HEK293 (cell line): ENCODE results near the gene PPA1.

Experiments
- CTCF ChIA-PET: fragments of 350-600 bp; formaldehyde crosslinking; extraction: SDS; loops from one replicate; lab custom pipeline; 2021; ENCODE audit warnings: antibody characterized with exemption; lab: Yijun Ruan, JAX
- POLR2A ChIA-PET: fragments of 300-600 bp; formaldehyde crosslinking; extraction: SDS; loops from one replicate; lab custom pipeline; 2020; ENCODE audit warnings: antibody characterized with exemption, inconsistent platforms; lab: Yijun Ruan, JAX
- H3K27ac ChIP-seq: fragments of 200-500 bp; sonication (Bioruptor generic); 2 replicates; pipeline ENCODE4 v1.5.1; 2014; ENCODE audit warnings: low read depth, low read length, control low read depth, inconsistent platforms; ENCODE audit errors: extremely low read depth
- H3K36me3 ChIP-seq, 2 experiments: fragments of 200-500 bp in 1 of 2; sonication (Bioruptor generic) in 1 of 2; 1 replicate in 1 of 2; 2 replicates in 1 of 2; pipeline ENCODE4 v1.5.1; 2014 to 2017; ENCODE audit warnings: inconsistent platforms in 2 of 2, low read length in 2 of 2; ENCODE audit not compliant: control insufficient read depth in 2 of 2, insufficient read depth in 1 of 2
- H3K4me1 ChIP-seq: fragments of 200-500 bp; sonication (Bioruptor generic); 2 replicates; pipeline ENCODE4 v1.5.1; 2014; ENCODE audit warnings: mild to moderate bottlenecking, low read length, inconsistent platforms; ENCODE audit not compliant: control insufficient read depth, insufficient read depth
- H3K4me3 ChIP-seq: 2 replicates; pipeline ENCODE4 v1.5.1; 2011; ENCODE audit warnings: low read depth, mild to moderate bottlenecking, control low read depth, low read length, moderate library complexity
- H3K9me3 ChIP-seq: fragments of 200-500 bp; sonication (Bioruptor generic); 2 replicates; pipeline ENCODE4 v1.5.1; 2014; ENCODE audit warnings: low read depth, low read length, inconsistent platforms; ENCODE audit not compliant: control insufficient read depth, insufficient read depth
- BCL11A ChIP-seq: fragments of 450-650 bp; formaldehyde crosslinking; IDR thresholded peaks from 2 replicates; pipeline ENCODE4 v1.5.1; 2016; ENCODE audit warnings: low read depth, missing biosample characterization, missing genetic modification characterization
- IKZF3 ChIP-seq: fragments of 450-650 bp; IDR thresholded peaks from 2 replicates; pipeline ENCODE4 v1.5.0; 2018; ENCODE audit warnings: missing biosample characterization, mild to moderate bottlenecking, missing genetic modification characterization, moderate library complexity
- YY1 ChIP-seq: fragments of 450-650 bp; formaldehyde crosslinking; IDR thresholded peaks from 2 replicates; pipeline ENCODE4 v1.5.1; 2018; ENCODE audit warnings: missing biosample characterization, missing genetic modification characterization
- ZBTB17 ChIP-seq: fragments of 450-650 bp; formaldehyde crosslinking; IDR thresholded peaks from 2 replicates; pipeline ENCODE4 v1.5.1; 2016; ENCODE audit warnings: missing biosample characterization, missing genetic modification characterization
- ZFP37 ChIP-seq: fragments of 450-650 bp; formaldehyde crosslinking; IDR thresholded peaks from 2 replicates; pipeline ENCODE4 v1.5.1; 2016; ENCODE audit warnings: missing biosample characterization, missing genetic modification characterization
- ZNF423 ChIP-seq: fragments of 450-650 bp; formaldehyde crosslinking; IDR thresholded peaks from 2 replicates; pipeline ENCODE4 v1.5.1; 2016; ENCODE audit warnings: missing biosample characterization, missing genetic modification characterization
- ZNF514 ChIP-seq: fragments of 450-650 bp; formaldehyde crosslinking; IDR thresholded peaks from 2 replicates; pipeline ENCODE4 v1.5.1; 2016; ENCODE audit warnings: missing biosample characterization, missing genetic modification characterization
- ZNF561 ChIP-seq: fragments of 450-650 bp; IDR thresholded peaks from 2 replicates; pipeline ENCODE4 v1.5.1; 2018; ENCODE audit warnings: missing biosample characterization, missing genetic modification characterization, borderline replicate concordance
- ZNF610 ChIP-seq: fragments of 450-650 bp; formaldehyde crosslinking; IDR thresholded peaks from 2 replicates; pipeline ENCODE4 v1.5.1; 2016; ENCODE audit warnings: missing biosample characterization, missing genetic modification characterization, borderline replicate concordance
- ZNF830 ChIP-seq: fragments of 450-650 bp; IDR thresholded peaks from 2 replicates; pipeline ENCODE4 v1.5.0; 2018; ENCODE audit warnings: missing biosample characterization, missing genetic modification characterization, low read depth, mild to moderate bottlenecking, moderate library complexity
- ZSCAN23 ChIP-seq: fragments of 450-650 bp; formaldehyde crosslinking; IDR thresholded peaks from 2 replicates; pipeline ENCODE4 v1.5.1; 2016; ENCODE audit warnings: missing biosample characterization, missing genetic modification characterization
- TF ChIP-seq, protein P1 (sequence below): fragments of 450-650 bp; formaldehyde crosslinking; IDR thresholded peaks from 2 replicates; pipeline ENCODE4 v1.5.1; 2016; ENCODE audit warnings: missing biosample characterization, missing genetic modification characterization
- TF ChIP-seq, protein P2 (sequence below): fragments of 450-650 bp; formaldehyde crosslinking; conservative IDR thresholded peaks from 2 replicates; pipeline ENCODE4 v1.5.1; 2016; ENCODE audit warnings: low read depth, missing biosample characterization, missing genetic modification characterization
- TF ChIP-seq, protein P3 (sequence below): fragments of 450-650 bp; formaldehyde crosslinking; IDR thresholded peaks from 2 replicates; pipeline ENCODE4 v1.5.1; 2016; ENCODE audit warnings: missing biosample characterization, missing genetic modification characterization, borderline replicate concordance
- TF ChIP-seq, protein P4 (sequence below): fragments of 450-650 bp; formaldehyde crosslinking; IDR thresholded peaks from 2 replicates; pipeline ENCODE4 v1.5.1; 2016; ENCODE audit warnings: missing biosample characterization, missing genetic modification characterization
- TF ChIP-seq, protein P5 (sequence below): fragments of 450-650 bp; formaldehyde crosslinking; IDR thresholded peaks from 2 replicates; pipeline ENCODE4 v1.5.1; 2016; ENCODE audit warnings: missing biosample characterization, missing genetic modification characterization

Gene PPA1

DNA sequence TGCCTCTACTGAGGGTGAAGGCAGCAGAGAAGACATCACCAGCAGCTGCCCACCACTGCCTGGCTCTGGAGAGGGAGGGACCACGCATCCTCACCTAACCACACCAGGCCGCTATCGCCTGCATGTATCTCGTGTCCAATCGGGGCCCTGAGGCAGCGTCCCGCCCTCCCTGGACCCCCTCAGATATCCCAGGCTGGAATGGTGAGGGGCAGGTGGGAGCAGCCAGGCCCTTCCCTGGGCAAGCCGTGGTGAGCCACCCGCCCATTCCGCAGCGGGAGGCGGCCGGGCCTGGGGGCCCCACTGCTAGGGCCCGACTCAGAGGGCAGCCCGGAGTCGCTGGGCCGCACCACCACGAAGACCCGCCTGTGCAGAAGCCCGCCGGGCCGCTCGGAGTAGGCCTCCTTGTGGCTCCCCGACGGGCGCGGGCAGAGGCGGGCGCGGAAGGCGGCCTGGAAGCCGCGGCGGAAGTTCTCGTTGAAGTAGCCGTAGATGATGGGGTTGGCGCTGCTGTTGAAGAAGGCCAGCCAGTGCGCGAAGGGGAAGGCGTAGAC is 21.6 kb upstream of the PPA1 start:
- H3K36me3 ChIP-seq = no peaks in the 10 kb centered on the region
- H3K9me3 ChIP-seq = no peaks in the 10 kb centered on the region
- H3K27ac ChIP-seq = no peak overlapping the region
- no peak overlapping the region for H3K4me3 ChIP-seq
- ChIA-PET CTCF (no interaction called here), POLR2A (no interaction called here)
- H3K4me1 ChIP-seq = no peaks in the 10 kb centered on the region
- TF ChIP-seq, protein P1, sequence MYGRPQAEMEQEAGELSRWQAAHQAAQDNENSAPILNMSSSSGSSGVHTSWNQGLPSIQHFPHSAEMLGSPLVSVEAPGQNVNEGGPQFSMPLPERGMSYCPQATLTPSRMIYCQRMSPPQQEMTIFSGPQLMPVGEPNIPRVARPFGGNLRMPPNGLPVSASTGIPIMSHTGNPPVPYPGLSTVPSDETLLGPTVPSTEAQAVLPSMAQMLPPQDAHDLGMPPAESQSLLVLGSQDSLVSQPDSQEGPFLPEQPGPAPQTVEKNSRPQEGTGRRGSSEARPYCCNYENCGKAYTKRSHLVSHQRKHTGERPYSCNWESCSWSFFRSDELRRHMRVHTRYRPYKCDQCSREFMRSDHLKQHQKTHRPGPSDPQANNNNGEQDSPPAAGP (tag by site-specific recombination) = no peak
- TF ChIP-seq ZBTB17 (tag by site-specific recombination) (no peak), ZFP37 (tag by site-specific recombination) (no peak), ZNF830 (tag by site-specific recombination) (no peak), ZNF514 (tag by site-specific recombination) (no peak), BCL11A (tag by site-specific recombination) (no peak), YY1 (tag by site-specific recombination) (no peak), ZNF561 (tag by site-specific recombination) (no peak), ZNF423 (no peak), ZNF610 (tag by site-specific recombination) (no peak), IKZF3 (tag by site-specific recombination) (no peak), ZSCAN23 (tag by site-specific recombination) (no peak)
- TF ChIP-seq, protein P2, sequence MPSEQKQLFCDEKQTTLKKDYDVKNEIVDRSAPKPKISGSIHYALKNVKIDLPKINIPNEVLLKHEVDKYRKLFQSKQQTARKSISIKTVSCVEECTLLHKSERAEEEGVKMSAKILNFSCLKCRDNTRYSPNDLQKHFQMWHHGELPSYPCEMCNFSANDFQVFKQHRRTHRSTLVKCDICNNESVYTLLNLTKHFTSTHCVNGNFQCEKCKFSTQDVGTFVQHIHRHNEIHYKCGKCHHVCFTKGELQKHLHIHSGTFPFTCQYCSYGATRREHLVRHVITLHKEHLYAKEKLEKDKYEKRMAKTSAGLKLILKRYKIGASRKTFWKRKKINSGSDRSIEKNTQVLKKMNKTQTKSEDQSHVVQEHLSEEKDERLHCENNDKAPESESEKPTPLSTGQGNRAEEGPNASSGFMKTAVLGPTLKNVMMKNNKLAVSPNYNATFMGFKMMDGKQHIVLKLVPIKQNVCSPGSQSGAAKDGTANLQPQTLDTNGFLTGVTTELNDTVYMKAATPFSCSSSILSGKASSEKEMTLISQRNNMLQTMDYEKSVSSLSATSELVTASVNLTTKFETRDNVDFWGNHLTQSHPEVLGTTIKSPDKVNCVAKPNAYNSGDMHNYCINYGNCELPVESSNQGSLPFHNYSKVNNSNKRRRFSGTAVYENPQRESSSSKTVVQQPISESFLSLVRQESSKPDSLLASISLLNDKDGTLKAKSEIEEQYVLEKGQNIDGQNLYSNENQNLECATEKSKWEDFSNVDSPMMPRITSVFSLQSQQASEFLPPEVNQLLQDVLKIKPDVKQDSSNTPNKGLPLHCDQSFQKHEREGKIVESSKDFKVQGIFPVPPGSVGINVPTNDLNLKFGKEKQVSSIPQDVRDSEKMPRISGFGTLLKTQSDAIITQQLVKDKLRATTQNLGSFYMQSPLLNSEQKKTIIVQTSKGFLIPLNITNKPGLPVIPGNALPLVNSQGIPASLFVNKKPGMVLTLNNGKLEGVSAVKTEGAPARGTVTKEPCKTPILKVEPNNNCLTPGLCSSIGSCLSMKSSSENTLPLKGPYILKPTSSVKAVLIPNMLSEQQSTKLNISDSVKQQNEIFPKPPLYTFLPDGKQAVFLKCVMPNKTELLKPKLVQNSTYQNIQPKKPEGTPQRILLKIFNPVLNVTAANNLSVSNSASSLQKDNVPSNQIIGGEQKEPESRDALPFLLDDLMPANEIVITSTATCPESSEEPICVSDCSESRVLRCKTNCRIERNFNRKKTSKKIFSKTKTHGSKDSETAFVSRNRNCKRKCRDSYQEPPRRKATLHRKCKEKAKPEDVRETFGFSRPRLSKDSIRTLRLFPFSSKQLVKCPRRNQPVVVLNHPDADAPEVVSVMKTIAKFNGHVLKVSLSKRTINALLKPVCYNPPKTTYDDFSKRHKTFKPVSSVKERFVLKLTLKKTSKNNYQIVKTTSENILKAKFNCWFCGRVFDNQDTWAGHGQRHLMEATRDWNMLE (tag by site-specific recombination) = no peak
- TF ChIP-seq, protein P3, sequence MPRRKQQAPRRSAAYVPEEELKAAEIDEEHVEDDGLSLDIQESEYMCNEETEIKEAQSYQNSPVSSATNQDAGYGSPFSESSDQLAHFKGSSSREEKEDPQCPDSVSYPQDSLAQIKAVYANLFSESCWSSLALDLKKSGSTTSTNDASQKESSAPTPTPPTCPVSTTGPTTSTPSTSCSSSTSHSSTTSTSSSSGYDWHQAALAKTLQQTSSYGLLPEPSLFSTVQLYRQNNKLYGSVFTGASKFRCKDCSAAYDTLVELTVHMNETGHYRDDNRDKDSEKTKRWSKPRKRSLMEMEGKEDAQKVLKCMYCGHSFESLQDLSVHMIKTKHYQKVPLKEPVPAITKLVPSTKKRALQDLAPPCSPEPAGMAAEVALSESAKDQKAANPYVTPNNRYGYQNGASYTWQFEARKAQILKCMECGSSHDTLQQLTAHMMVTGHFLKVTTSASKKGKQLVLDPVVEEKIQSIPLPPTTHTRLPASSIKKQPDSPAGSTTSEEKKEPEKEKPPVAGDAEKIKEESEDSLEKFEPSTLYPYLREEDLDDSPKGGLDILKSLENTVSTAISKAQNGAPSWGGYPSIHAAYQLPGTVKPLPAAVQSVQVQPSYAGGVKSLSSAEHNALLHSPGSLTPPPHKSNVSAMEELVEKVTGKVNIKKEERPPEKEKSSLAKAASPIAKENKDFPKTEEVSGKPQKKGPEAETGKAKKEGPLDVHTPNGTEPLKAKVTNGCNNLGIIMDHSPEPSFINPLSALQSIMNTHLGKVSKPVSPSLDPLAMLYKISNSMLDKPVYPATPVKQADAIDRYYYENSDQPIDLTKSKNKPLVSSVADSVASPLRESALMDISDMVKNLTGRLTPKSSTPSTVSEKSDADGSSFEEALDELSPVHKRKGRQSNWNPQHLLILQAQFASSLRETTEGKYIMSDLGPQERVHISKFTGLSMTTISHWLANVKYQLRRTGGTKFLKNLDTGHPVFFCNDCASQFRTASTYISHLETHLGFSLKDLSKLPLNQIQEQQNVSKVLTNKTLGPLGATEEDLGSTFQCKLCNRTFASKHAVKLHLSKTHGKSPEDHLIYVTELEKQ = no peak
- TF ChIP-seq, protein P4, sequence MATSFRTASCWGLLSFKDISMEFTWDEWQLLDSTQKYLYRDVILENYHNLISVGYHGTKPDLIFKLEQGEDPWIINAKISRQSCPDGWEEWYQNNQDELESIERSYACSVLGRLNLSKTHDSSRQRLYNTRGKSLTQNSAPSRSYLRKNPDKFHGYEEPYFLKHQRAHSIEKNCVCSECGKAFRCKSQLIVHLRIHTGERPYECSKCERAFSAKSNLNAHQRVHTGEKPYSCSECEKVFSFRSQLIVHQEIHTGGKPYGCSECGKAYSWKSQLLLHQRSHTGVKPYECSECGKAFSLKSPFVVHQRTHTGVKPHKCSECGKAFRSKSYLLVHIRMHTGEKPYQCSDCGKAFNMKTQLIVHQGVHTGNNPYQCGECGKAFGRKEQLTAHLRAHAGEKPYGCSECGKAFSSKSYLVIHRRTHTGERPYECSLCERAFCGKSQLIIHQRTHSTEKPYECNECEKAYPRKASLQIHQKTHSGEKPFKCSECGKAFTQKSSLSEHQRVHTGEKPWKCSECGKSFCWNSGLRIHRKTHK = no peak
- TF ChIP-seq, protein P5, sequence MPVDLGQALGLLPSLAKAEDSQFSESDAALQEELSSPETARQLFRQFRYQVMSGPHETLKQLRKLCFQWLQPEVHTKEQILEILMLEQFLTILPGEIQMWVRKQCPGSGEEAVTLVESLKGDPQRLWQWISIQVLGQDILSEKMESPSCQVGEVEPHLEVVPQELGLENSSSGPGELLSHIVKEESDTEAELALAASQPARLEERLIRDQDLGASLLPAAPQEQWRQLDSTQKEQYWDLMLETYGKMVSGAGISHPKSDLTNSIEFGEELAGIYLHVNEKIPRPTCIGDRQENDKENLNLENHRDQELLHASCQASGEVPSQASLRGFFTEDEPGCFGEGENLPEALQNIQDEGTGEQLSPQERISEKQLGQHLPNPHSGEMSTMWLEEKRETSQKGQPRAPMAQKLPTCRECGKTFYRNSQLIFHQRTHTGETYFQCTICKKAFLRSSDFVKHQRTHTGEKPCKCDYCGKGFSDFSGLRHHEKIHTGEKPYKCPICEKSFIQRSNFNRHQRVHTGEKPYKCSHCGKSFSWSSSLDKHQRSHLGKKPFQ = no peak
- TF ChIP-seq, all 188 proteins: peak for 0
